SH-SY5Y (cell line): ENCODE results near the gene GTF2A1L.

Experiments used
- GATA2 ChIP-seq: IDR thresholded peaks from 2 replicates; pipeline ENCODE4 v1.6.1; 2011; ENCODE audit warnings: mild to moderate bottlenecking, low read depth, low read length
- GATA3 ChIP-seq: IDR thresholded peaks from 2 replicates; pipeline ENCODE4 v1.6.1; 2011; ENCODE audit warnings: low read depth, mild to moderate bottlenecking, low read length, moderate library complexity

GRCh38 chr2:48715956-48716355 lies 98.3 kb downstream of the GTF2A1L start:
- no peak for TF ChIP-seq GATA3
- no peak for TF ChIP-seq GATA2
